Left renal cortex interstitium (tissue), 4 donors: ENCODE results near the gene SSBP4. TPM values are rescaled to one million over a fixed set of nuclear protein-coding genes. Genes with fewer than 3 reads are reported as not detected.

Experiments used
- DNase-seq, 4 donors: peaks; one replicate each; pipeline ENCODE4 v3.0.0-alpha.2; 2013; ENCODE audit warnings: low read depth in 4 of 4, low spot score in 2 of 4, missing footprints in 1 of 4
- polyA plus RNA-seq, 4 donors: library from polyadenylated mRNA; unstranded; fragments of 120-200 nt; gene quantifications; one replicate each; pipeline ENCODE4 v1.2.1, GENCODE V29; 2013; ENCODE audit not compliant: insufficient read length in 4 of 4

Gene SSBP4
- polyA plus RNA-seq, 4 donors: 56.3 to 130 (median 114) TPM

DNA sequence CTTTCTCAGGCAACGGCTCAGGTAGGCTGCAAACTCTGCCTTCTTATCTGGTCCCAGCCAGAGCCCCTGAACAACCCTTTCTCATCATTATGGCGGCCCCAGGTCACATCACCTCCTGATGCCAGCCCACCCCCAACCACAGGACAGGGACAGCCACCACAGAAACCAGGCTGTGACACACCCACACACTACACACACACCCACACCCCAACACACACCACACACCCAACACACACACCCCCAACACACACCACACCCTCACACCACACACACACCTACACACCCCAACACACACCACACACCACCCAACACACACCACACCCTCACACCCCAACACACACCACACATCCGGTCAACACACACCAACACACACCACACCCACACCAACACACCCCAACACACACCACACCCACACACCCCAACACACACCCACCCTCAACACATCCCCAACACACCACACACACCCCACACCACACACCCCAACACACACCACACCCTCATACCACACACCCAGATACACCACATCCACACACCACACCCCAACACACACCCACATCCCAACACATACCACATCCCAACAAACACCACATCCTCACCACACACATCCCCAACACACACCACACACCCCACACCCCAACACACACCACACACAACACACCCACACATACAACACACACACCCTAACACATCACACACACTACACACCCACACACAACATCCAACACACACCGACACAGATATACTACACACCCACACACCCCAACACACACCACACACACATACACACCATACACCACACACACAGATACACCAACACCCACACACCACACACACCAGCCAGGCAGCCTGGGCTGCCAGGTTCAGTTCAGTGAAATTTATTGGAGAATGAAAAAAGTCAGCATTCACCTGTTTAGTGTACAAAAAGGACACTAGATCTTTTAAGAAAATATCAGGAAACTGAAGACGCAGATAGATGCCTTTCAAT is 22.9 kb downstream of the SSBP4 start:
- DNase-seq: no peak

DNA sequence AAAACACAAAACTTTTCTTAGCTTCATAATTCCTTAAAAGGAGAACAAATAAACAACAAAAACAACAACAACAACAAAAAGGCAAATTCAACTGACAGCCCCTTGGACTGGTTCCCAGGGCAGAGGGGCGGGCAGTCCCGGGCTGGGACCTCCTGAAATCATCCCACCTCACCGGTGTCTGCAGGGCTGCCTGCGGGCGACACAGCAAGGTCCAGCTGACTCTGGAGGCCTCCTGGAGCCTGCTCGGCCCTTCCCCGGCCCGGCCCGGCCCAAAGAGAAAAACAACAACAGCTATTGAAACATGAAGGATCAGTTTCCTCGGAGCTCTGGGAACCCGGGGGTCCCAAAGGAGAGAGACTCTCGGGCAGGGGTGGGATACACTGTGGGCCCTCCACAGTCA is 23.7 kb downstream of the SSBP4 start:
- no peak for DNase-seq

DNA sequence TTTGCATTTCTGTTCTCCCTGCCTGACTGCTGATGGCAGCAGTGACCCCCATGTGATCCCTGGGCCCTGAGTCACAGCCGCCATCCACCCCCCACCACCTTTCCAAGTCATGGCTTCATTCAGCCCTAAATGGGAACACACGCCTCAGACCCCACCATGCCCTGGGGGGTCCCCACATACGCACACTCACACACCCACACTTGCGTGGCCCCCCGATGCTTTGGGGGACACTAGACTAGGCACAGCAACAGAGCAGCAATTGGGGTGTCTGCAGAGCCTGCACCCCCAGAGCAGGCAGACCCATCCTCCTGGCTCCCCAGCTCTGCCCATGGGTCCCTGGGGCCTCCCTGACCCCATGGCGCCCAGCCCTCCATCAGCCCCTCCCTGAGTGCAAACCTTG is 24.2 kb downstream of the SSBP4 start:
- DNase-seq: no peak

DNA sequence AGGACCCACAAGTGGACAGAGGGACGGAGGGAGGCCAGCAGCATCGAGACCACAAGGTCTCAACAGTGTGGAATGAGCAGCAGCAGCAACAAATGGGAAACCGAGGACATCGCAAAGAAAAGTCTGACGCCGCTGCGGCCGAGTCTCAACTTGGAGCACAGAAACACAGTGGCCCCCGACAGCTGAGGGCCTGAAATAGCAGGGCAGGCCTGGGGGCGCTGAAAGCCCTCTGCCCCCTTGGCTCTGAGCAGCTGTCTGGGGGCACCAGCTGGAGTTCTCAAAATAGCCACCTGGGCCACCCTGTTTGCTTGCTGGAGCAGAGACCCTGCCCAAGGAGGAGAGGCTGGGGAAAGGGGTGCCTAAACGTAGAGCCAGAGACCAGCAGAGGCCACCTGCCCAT is 24.6 kb downstream of the SSBP4 start:
- no peak for DNase-seq

DNA sequence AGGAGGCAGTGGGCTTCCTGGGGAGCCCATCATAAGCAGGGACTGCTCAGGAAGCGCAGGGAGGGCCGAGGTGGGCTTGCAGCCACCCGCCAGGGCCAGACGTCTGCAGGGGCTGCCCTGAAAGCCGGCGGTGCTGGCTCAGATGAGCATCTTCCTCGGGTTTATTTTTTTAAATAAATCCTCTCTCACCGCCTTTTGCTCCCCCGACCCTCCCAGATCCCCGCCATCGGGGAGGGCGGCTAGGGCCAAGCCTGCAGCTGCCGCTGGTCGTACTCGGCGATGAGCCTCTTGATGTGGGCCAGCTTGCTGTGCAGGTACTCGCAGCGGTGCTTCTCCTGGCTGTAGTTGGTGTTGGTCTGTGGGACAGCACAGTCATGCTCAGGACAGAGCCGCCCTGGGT is 25.3 kb downstream of the SSBP4 start:
- no peak for DNase-seq

DNA sequence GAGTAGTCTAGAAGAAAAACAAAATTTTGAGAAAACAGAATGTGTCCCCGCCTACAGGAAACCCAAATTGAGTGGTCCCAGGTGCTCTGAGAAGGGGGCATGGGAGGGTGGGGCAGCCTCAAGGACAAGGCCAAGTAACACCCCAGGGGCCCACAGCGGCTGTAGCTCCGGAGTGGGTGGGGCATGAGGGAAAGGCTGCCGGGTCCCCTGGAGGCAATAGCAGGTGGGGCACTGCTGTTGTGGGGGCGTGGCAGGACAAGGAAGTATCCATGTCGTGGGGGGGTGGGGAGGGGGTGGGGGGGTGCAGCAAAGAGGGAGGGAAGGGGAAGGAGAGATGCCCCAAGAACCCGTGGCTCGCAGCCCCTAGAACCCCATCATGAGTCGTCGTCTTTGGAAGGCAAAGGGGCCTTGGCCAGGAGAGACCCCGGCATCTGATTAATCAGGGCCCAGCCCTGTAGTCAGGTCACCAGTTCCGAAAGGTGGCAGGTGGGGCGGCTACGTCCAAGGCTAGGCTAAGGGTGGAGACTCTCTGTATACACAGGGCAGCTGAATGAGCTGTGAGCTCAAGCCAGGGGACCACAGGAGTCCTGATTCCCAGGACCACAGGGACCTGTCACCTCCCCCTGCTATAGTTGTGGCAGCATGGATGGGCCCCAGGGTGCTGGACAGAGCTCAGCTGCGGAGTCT is 26.2 kb downstream of the SSBP4 start:
- no peak for DNase-seq

DNA sequence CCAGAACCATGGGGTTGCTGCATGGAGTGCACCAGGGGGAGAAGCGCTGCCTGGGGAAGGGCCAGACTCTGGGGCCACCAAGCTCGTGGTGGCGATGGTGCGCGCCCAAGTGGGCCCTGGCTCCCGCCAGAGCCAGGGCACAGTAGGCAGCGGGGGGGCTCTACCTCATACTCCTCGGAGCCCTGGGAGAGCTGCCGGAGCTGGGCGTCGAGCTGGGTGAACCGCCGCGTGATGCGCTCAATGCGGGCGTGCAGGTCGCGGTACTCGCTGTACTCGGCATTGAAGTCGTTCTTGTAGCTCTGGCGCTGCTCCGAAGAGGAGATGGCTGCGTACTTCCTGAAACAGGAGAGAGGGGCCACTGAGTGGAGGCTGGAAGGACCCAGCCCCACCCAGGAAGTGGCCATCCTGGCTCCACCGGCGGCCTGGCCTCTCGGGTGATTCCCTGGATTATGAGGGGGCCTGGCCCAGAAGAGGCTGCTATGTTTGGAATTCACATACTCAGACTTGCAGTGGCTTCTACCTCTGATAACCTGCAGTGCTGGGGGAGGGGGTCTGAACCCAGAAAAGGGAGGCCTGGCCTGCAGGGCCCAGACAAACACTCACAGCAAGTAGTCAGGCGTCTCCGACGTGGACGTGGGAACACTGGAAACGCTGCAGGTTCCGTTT is 27.1 kb downstream of the SSBP4 start:
- no peak for DNase-seq

DNA sequence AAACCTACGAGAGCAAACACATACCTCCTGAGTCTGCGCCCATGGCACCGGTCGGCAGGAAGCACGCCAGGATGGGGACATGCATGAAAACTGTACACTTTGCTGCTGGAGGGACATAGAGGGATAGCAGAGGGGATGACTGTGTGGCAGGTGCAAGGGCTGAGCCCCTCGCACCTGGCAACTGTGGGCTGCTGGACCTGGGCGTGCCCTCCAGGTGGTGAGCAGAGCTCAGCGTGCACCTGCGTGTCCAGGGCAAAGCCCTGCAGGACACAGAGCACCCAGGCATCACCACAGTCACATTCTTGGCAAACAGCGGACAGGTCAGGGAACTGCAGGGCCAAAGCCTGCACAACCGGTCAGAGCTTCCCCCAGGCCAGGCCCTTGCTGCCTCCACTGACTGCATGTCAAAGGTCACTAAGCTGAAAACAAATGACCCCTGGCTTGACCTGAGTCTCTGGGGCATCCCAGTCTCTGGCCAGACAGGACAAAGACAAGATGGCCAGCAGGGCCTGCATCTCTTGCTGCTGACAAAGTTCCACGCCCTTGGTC is 27.7 kb downstream of the SSBP4 start:
- DNase-seq: no peak

DNA sequence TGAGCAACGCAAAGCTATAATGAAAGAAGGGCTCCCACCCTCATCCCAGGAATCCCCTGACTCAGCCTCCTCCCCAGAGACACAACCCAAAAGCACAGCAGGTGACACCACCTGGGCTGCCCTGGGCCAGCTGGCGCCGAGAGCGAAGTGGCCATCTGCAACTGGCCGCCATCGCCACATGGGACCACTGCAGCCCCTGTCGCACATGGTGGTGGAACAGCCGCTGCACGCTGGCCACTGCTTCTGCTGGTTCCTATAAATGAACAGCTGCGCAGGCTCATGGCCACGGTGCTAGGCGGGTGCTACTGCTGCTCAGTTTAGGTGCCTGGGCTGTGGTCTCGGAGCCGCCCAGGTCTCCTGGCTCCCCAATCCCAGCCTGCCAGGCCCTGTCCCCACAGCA is 30.4 kb downstream of the SSBP4 start:
- no peak for DNase-seq

DNA sequence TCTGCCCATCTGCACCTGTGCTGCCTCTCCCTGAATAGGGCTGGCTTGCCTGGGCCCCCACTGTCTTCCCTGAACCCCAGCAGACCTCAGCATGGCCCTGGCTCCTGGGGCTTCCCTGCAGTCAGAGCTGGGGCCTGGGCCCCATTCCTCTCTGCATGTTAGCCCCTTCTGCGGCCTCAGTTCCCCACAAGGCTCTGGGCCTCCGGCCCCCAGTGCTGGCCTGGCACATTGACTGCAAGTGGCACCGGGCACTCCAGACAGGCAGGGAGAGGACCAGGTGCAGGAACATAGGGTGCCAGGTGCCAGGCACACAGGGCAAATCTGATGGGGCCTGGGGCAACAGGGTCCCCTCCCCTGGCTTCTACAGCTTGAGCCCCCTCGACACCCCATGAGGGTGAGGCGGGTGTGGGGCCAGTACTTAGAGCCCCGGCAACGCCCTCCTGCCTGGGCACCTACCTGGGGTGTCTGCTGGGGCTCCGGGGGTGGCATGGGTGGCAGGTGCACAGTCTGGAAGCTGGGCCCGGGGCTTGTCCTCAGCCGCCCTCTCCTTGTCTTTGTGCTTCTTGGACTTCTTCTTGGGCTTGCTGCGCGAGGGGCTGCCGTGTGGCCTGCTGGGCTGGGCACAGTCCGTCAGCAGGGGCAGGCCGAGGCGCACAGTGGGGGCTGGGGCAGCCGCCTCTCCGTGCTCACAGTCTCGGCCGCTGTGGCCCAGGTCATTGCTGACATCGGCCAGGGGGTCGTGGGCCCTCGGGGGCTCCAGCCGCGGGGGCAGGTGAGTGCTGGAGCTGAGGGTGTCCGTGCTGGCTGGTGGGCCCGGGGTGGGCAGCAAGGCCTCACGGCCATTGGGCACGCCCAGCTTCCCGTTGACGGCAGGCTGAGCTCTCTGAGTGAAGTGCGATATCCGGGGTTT is 31.1 kb downstream of the SSBP4 start:
- no peak for DNase-seq

DNA sequence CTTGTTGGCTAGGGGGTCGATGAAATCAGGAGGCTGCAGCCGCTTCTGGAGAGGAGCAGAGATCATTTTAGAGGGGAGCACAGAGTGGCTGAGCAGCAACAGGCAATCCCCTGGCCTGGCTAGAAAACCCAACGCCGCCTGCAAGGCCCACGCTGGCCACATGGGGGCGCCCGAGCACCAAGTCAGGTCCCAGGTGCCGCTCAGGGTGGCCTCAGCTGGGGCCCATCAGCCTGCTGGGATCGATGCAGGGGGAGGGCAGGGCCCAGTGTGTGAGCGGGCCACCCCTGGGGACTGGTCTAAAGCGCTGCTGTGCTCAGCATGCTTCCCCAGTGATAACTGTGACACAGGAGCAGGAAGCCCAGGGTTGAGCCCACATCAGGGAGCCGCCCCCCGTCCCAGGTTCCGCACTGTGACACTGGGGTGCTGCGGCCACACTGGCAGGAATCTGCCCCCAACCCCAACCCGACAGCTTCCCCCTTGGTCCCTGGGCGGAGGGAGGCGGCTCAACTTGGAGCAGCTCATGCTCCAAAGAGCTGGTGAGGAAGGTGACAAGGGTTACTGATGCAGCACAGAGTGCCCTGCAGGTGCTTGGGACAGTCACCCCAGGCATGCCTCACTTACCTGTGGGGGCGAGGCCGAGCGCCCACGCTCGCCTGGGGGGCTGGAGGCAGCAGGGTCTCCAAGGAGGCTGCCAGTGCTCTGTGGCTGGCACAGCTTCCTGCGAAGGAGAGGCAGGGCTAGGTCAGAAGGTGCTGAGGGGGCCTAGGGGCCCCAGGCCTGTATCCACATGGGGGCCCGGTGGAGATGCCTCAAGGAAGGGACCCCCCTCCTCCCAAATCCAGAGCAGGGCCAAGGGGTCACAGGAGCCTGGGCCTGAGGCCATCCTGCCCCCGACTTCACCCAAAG is 32.0 kb downstream of the SSBP4 start:
- DNase-seq: no peak

DNA sequence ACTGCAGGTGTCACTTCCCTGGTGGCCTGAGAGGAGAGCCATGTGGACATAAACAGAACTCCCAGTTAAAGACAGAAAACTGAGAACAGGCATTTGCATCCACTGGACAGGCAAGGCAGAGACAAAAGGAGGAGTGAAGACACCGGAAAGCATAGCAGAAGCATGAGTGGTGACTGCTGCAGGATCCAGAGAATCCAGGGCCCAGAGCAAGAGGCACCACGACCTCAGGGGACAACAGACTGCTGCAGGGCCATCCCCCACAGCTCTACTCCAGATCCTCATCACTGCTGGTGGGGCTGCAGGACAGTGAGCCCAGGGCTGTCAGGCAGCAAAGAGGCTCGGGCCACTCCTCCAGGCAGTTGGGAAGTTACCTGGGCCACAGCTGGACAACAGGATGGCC is 33.2 kb downstream of the SSBP4 start:
- no peak for DNase-seq

DNA sequence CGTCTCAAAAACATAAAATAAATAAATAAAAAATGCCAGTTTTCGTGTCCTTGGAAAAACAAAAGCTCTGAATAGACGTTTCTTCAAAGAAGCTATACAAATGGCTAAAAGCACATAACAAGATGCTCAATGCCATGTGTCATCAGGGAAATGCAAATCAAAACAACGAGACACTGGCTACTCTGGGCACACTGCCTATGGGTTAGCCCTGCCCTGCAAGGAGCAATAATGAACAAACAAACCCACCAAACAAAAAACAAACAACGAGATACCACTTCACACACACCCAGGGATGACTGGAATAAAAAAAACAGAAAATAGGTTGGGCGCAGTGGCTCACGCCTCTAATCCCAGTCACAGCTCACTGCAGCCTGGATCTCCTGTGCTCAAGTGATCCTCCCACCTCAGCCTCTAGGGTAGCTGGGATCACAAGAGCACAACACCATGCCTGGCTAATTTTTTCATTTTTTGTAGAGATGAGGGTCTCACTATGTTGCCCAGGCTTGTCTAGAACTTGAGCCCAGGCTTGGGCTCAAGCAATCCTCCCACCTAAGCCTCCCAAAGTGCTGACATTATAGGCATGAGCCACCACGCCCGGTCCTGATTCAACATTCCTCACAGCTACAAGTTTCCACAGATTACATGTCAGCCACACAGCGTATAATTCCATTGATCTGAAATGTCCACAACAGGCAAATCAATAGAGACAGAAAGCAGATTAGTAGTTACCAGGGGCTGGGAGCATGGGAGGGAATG is 34.2 kb downstream of the SSBP4 start:
- no peak for DNase-seq

DNA sequence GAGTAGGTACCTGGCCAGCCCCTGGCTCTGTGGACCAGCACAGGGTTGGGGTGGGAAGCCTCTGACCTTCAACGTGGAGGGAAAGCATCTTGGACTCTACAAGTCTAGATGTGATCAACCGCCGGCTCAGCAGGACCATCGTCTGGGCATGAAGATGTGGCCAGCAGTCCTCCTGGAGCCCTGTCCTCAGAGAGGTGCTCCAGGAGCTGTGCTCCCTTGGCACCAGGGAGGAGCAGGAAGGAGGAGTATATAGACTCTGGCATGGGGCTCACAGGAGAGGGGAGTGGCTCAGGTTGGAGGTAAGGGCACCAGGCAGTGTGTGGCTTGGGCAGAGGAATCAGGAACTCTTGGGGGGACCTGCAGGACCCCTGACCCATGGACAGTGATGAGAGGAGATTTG is 37.1 kb downstream of the SSBP4 start:
- no peak for DNase-seq

DNA sequence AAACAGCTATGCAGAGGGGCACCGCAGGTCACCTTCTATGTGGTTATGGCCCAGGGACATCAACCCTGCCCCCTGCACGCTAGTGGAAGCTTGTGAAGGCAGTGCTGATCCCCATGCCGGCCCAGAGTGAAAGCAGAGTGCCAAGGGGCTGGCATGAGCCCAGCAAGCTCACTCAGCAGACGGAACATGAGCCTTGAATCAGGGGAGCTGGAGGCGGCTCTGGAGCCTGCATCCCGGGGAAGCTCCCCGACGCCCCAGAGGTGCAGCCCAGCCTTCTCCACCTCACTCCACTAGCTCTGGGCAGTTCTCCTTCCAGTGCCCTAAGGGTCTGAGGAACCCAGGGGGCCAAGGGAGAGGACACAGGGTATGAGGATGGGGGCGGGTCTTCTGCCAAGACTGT is 37.8 kb downstream of the SSBP4 start:
- DNase-seq: no peak

DNA sequence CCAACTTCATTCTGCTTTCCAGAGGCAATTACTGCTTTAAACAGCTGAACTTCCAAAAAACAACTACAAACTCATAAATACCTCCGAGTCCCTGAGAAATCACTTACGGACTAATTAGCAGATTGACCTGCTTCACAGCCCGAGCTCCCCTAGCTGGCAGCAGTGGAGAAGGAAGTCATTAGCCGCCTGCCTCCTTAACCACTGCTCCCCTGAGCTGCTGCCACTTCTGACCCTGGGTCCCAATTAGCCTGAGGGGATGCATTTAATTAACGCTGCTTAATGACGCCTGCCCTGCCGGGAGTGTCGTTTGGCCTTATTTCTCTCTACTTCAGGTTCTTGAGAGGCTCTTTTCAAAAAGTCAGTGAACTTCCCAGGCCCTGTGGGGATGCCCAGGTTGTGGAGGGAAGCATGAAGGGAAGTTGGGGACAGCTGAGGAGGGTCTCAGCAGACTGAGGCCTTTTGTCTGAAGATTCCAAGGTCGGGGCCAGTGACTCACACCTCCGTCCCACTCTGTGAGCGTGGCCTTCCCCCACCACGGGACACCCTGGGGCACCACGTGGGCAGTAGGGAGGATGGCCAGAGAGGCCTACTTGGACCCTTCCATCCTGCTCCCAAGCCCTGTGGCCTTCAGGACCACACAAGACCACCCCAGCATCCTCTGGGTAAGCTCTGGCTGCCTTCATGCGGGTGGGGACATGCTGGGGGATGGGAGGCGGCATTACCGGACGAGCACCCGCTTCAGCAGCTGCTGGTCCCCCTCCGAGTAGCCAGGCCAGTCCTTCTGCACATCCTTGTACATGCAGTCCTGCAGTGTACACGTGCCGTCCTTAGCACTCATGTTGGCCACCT is 38.5 kb downstream of the SSBP4 start:
- DNase-seq: no peak

DNA sequence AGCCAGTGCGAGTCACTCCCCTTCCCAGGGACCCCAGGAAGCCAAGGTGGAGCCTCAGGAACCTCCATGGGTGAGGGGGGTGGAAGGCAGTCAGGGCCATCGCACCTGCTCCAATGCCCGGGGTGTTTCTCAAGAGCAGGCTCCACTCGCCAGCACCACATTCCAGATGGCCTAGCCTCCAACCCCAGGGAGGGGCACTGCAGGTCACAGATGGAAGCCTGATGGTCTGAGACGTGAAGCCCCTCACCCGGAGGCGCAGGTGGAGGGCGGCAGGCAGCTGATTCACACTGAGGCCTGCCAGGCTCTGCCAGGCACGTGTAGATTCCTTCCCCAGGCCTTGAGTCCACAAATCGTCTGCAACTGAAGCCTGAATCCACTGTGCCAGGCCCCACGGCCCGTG is 41.7 kb downstream of the SSBP4 start:
- DNase-seq: no peak
